WI38 (cell line): Measurements from ENCODE around the gene HNF4A.

ENCODE experiments used
- H3K4me3 ChIP-seq: 2 replicates; pipeline ENCODE4 v1.5.1; 2011; ENCODE audit warnings: low read depth, mild to moderate bottlenecking, control low read depth, low read length
- TF ChIP-seq, protein P1 (sequence below): IDR thresholded peaks from 2 replicates; pipeline ENCODE4 v1.5.1; 2012; ENCODE audit warnings: low read depth, mild to moderate bottlenecking, control low read depth, low read length

HNF4A gene

DNA sequence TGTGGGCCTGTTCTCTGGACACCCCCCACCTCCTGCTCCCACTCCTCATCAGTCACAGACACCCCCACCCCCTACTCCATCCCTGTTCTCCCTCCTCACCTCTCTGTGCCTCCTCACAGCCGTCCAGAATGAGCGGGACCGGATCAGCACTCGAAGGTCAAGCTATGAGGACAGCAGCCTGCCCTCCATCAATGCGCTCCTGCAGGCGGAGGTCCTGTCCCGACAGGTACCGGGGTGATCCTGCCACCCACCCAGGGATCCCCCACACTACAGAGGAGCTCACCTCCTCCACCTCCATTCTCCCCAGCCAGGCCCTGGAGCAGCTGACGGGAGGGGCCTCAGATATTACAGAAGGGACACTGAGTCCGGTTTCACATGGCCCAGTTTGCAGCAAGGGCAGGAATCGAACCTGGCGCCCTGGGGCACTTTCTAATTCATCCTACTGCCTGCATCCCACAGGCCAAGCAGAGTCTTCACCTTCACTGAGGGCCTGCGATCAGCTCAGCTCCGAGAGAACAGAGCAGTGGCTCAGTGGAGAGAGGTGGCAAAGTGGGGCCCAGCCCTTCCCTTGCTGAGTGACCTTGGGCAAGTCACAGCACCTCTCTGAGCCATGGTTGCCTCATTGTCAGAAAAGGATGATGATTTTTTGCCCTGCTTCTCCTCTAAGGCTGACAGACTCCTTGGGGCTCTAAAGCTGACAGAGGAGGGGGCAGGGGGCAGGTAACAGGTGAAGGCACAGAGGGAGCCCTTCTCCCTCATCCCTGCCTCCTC is 58.3 kb downstream of the HNF4A start:
- H3K4me3 ChIP-seq, result no peak overlapping the region
- TF ChIP-seq, protein P1, sequence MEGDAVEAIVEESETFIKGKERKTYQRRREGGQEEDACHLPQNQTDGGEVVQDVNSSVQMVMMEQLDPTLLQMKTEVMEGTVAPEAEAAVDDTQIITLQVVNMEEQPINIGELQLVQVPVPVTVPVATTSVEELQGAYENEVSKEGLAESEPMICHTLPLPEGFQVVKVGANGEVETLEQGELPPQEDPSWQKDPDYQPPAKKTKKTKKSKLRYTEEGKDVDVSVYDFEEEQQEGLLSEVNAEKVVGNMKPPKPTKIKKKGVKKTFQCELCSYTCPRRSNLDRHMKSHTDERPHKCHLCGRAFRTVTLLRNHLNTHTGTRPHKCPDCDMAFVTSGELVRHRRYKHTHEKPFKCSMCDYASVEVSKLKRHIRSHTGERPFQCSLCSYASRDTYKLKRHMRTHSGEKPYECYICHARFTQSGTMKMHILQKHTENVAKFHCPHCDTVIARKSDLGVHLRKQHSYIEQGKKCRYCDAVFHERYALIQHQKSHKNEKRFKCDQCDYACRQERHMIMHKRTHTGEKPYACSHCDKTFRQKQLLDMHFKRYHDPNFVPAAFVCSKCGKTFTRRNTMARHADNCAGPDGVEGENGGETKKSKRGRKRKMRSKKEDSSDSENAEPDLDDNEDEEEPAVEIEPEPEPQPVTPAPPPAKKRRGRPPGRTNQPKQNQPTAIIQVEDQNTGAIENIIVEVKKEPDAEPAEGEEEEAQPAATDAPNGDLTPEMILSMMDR, result no peak

DNA sequence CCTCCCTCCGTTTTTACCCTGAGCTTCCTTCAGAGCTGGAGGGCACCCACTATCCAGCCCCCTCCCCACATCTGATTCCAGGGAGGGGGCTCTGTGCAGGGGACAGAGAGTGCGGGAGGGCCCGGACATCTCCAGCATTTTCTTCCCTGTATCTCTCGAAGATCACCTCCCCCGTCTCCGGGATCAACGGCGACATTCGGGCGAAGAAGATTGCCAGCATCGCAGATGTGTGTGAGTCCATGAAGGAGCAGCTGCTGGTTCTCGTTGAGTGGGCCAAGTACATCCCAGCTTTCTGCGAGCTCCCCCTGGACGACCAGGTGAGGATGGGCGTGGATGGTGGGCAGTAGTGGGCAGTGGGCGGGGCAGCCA is 58.8 kb downstream of the HNF4A start:
- TF ChIP-seq, protein P1, result no peak
- no peak overlapping the region for H3K4me3 ChIP-seq

DNA sequence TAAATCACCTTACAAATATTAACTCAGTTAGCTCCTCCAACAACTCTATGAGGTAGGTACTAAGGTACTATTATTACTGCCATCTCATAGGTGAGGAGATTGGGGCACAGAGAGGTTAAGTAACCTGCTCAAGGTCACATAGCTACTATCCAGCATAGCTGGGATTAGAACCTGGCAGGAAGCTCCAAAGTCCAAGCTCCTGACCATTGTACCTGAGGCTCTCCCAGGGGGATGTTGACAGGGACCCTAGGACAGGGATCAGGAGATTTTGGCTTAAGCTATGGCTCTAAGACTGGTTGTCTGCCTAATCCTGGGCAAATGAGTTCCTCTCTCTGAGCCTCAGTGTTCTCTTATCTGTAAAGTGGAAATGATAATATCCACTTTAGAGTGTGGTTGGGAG is 59.3 kb downstream of the HNF4A start:
- TF ChIP-seq, protein P1, result no peak
- no peak overlapping the region for H3K4me3 ChIP-seq

DNA sequence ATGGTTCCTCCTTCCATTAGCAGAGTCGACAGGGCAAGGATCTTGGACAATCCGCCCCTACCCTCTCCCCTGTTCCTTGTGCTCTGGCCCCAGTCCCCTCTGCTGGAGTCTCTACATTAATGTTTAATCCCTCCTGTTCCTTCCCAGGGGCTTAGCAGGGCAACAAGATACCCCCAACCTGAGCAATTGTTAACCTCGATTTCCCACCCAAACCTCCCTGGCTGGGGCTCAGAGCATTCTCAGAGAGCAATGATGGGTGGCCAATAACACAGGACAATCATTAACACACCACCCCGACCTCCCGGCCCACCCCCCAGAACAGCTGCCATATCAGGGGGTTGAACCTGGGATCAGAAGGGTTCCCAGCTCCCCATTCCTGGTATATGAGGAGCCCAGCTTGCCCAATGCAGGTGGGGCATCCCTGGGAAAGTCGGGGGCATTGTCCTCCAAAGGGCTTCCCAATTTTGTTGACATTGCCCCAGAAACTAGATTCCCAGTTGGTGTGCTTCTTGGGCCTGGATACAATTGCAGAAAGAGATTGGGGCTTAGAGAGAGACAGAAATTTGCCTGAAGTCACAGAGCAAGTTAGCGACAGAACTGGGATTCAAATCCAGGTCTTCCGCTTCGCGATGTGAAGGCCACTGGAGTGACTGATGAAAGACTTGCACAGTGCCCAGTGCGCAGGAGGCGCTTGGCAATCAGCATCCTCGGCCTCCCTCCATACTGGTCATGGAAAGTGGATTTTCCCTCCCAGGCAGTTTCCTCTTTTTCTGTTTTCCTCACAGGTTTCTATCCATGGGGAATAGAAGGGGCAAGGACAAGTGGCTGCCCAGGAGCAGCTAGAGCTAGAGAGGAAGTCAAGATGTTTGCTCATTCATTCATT is 60.6 kb downstream of the HNF4A start:
- no peak overlapping the region for H3K4me3 ChIP-seq
- TF ChIP-seq, protein P1, result no peak

DNA sequence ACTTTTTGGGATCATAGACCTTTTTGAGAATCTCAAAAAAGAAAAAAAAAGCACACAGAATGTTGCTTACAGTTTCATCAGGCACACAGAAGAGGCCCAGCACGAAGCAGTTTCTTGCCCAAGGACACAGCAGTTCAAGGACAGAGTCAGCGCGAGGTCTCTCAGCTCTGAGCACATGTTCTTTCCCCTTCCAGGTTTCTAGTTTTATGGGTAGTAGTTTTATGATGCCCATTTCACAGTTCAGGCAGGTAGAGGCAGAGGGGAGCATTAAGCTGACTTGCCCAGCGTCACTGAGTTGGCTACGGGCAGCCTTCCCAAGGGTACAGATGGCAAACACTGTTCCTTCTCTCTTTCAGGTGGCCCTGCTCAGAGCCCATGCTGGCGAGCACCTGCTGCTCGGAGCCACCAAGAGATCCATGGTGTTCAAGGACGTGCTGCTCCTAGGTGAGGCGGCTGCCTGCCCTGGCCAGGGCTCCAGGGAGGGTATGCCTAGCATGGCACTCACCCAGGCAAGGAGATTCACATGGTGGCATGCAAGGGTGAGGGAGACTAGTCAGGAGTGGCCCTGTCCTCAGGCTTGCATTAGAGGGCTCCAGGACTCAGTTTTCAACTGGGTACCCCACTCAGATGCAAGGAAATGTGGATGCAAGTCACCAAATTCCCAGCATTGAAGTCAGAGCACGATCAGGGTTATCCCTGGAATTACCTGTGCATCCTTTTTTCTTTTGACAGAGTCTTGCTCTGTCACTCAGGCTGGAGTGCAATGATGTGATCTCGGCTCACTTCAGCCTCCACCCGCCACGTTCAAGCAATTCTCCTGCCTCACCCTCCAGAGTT is 62.8 kb downstream of the HNF4A start:
- TF ChIP-seq, protein P1, result no peak
- no peak overlapping the region for H3K4me3 ChIP-seq

DNA sequence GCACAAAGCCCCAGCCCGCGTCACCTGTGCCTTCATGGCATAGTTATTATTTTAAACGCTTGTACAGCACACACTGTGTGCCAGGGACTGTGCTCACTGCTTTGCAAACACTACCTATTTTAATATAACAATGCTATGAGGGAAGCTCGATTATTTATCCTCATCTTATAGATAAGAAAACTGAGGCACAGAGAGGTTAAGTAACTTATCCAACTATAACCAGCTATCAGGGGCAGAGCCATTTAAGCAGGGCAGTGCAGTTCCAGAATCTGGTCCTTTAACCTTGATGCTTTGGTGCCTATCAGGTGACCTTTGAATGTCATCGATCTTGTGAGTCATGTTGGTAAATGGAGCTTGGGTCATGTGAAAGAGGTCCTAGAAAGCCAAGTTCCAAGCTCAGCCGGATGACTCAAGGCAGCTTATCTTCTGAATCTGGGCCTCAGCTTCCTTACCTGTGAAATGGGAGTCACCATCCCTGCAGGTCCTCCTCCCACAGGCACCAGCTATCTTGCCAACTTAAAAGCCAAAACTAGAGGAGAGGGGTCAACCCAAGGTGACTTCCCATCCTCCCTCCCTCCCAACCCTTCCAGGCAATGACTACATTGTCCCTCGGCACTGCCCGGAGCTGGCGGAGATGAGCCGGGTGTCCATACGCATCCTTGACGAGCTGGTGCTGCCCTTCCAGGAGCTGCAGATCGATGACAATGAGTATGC is 63.8 kb downstream of the HNF4A start:
- H3K4me3 ChIP-seq, result no peak overlapping the region
- TF ChIP-seq, protein P1, result no peak
